Activated CD4-positive, alpha-beta T cell treated with anti-CD3 and anti-CD28 coated beads for 4 hours (primary cell): ENCODE data around the gene KCNQ5.

ENCODE experiments used
- DNase-seq, 2 donors: peaks; one replicate each; pipeline ENCODE4 v3.0.0-alpha.2; 2020

The KCNQ5 gene

GRCh38 chr6:73028124-73028766 is 406.4 kb downstream of the KCNQ5 start:
- no peak for DNase-seq

- DNase-seq: no peak
These were observed 407.1 kb downstream of the KCNQ5 start for GRCh38 chr6:73028893-73029450.

GRCh38 chr6:73030257-73030656 is 408.4 kb downstream of the KCNQ5 start:
- DNase-seq: no peak

DNA sequence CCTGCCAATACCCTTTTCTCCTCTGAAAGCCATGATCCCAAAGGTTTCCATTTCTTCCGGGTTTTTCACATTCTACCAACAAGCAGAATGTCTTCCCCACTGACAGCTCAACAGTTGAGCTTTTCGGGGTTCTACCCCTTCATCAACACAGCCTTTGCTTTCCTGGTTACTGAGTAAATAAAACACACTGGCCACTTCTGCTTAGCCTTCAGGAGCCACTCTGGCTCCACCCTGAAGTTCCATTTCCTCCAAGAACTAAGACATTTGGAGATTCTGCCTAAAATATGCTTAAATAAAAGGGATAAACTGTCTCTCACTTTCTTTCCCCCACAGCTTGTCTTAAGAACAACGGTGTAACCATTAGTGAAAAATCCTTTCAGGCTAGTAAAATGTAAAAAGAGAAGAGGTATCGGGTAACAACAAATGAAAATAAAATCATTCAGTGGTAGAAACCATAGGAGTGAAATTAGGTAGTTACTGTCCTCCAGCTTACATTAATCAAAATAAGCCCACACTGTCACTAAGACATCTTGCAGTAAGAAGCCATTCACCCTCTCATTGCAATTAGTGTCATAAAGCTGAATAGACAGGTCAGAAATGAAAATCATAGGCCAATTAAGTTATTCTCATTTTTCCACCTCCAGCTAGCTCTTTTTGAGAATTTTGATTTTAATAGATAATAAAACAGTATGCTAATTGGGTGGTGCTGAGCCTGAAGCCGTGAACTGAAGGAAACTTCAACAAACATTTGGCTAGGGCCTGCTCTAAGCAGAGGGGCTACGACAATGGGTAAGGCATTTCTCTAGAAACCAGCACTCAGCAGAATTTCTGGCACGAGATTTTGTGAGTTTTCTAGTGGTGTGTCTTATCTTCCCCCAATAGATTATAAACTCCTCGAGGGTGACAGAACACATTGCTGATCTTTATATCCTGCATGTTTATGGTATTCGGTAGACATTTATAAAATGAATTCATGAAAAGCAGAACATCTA is 409.2 kb downstream of the KCNQ5 start:
- no peak for DNase-seq

DNA sequence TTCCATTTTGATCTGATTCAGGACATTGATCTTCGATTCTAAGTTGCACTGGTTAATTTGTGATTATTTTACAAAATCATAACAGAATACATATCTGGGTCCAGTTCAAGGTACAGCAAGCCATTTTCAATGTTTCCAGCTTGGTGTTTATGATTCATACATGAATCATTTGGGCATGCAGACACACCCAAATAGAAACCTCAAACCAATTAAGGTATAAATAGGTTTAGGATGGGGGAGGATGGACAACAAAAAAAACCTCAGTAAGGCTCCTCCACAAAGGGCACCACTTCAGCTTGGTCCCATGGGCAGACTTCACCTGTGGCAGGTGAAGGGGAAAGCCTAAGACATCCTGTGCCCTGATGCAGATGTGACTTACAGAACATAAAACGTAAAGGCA is 410.7 kb downstream of the KCNQ5 start:
- no peak for DNase-seq

DNA sequence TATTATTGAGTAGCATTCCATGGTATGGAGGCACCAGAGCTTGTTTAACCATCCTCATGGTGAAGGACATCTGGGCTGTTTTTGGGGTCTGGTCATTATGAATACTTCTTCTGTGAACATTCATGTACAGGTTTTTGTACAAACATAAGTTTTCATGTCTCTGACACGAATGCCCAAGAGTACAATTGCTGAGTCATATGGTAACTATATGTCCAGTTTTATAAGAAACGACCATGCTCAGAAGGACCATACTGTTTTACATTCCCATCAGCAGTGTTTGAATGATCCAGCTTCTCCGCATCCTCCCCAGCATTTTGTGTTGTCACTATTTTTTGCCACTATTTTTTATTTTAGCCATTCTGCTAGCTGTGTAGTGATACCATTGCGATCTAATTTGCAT is 414.8 kb downstream of the KCNQ5 start:
- DNase-seq: no peak

- DNase-seq: no peak
These were observed 419.2 kb downstream of the KCNQ5 start for GRCh38 chr6:73041051-73041450.

GRCh38 chr6:73042892-73043291 is 421.0 kb downstream of the KCNQ5 start:
- DNase-seq: no peak

DNA sequence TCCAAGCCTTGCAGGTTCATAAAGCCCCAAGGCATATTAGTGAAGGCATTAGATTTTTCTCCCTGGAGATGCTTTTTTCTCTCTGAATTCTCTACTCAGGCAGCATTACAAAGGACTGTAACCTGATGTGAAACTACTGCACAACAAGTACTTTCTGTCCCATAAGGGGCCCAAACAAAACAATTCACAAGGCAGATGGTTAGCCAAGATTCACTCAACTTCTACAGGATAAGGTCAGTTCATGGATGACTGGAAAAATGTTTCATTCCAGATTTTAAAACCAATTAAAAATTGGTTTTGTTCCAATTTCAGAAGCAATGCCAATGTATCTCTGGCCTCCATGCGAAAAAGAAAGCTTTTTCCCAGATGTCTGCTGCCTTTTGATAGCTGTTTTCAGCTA is 421.6 kb downstream of the KCNQ5 start:
- no peak for DNase-seq

GRCh38 chr6:73045609-73046008 is 423.7 kb downstream of the KCNQ5 start:
- DNase-seq: no peak

GRCh38 chr6:73047801-73048200 is 425.9 kb downstream of the KCNQ5 start:
- DNase-seq: no peak

- no peak for DNase-seq
These were observed 428.2 kb downstream of the KCNQ5 start for GRCh38 chr6:73049971-73050594.

GRCh38 chr6:73050706-73051105 is 428.8 kb downstream of the KCNQ5 start:
- DNase-seq: no peak

- DNase-seq: no peak
These were observed 429.3 kb downstream of the KCNQ5 start for GRCh38 chr6:73051147-73051546.

- DNase-seq: no peak
These were observed 433.1 kb downstream of the KCNQ5 start for GRCh38 chr6:73054958-73055357.

DNA sequence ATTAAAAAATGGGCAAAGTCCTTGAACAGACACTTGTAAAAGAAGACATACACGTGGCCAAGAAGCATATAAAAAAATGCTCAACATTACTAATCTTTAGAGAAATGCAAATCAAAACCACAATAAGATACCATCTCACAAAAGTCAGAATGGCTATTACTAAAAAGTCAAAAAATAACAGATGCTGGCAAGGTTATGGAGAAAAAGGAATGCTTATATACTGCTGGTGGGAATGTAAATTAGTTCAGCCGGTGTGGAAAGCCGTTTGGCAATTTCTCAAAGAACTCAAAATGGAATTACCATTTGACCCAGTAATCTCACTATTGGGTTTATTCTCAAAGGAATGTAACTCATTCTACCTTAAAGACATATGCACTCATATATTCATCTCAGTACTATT is 436.9 kb downstream of the KCNQ5 start:
- no peak for DNase-seq

DNA sequence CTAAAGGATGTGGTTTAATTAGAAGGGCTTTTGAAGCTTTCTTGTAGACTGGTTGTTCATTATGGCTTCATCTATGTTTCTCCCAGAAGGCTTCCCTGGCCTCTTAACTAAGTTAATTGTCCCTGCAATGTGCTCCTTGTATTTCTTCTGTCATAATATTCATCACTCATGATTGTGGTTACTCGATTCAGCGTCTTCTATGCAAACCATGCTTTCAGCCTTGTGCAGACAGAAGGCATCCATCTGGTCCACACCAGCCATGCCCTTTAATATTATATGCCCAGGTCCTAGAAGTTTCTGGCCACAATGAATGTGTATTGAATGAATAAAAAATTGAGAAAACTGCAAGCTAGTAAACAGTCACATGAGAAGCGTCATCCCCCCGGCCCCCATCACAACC is 440.3 kb downstream of the KCNQ5 start:
- DNase-seq: no peak

DNA sequence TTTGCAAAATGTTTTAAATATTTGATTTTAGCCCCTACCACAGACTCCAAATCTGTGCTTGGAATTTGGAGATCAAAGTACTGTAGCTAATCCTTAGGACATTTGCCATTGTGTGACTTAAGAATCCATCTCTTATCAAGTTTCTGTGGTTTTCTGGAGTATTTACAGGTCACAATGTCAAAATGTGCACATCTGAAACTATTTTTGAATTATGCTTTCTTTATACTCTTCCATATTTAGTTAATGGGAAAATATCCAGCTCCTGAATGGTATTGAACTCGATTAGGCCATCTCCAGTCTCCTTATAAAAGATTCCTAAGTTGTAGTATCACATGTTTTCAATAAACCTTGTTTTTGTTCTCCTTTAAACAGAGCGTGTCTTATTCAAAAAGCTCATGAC is 441.0 kb downstream of the KCNQ5 start:
- DNase-seq: no peak

DNA sequence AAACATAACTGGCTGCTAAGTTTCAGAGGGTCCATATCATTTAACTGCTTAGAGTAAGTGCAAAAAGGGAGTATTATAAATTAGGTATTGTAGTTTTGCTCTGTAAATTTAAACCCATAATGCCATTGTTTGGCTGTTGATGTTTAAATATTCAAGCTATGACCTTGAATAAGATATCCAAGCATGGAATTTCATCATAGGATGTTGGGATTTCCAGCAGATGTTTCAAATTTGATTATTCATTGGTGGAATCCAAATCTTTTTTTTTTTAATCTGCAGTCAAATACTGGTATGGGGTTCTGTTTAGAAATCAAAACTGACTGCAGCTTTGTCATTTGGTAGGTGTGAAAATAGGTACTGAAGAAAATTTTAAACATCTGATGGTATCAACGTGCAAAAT is 442.4 kb downstream of the KCNQ5 start:
- DNase-seq: no peak

- no peak for DNase-seq
These were observed 451.4 kb downstream of the KCNQ5 start for GRCh38 chr6:73073238-73073637.

DNA sequence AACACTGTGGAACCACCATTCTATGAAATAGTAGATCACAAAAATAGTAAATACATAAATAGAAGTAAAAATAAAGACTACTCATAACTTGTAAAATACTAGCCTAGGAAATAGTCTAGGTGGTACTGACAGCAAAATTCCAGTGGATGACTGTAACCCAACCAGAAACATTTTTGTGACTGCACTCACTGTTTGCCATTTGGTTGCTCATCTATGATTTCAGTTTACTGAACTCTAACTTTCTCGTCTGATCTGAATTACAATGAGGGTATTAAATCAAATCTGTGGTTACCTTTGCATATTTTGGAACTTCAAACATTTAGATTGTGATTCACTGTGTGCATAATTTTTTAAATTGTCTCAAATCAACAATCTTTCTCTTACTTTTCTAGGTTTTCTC is 452.3 kb downstream of the KCNQ5 start:
- DNase-seq: no peak

- no peak for DNase-seq
These were observed 454.5 kb downstream of the KCNQ5 start for GRCh38 chr6:73076211-73076954.
